Breast epithelium (tissue), 3 donors: ENCODE measurements around the gene TMEFF1.

Experiments
- POLR2A ChIP-seq: fragments of 450-650 bp; IDR thresholded peaks from one replicate; pipeline ENCODE4 v1.6.1; 2016; ENCODE audit warnings: antibody characterized with exemption, mild to moderate bottlenecking, moderate library complexity
- POLR2AphosphoS5 ChIP-seq, 3 donors: sonication (generic); formaldehyde crosslinking; IDR thresholded peaks; one replicate each; pipeline ENCODE4 v1.6.1; 2017; ENCODE audit warnings: antibody characterized with exemption in 3 of 3
- TF ChIP-seq, protein P1 (sequence below), 3 donors: fragments of 450-650 bp; IDR thresholded peaks; one replicate each; pipeline ENCODE4 v1.5.1; 2016 to 2017; ENCODE audit warnings: antibody characterized with exemption in 3 of 3, mild to moderate bottlenecking in 3 of 3, moderate library complexity in 3 of 3

DNA sequence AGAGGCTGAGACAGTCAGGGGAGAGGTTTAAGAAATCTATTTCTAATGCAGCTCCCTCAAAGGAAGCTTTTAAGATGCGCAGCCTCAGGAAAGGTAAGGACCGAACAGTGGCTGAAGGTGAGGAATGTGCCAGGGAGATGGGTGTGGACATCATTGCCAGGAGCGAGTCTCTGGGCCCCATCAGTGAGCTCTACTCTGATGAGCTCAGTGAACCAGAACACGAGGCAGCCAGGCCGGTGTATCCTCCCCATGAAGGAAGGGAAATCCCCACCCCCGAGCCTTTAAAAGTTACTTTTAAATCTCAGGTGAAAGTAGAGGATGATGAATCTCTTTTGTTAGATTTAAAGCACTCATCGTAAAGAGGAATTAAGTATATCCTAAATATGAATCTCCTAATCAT is 113.1 kb downstream of the TMEFF1 start:
- TF ChIP-seq, protein P1, sequence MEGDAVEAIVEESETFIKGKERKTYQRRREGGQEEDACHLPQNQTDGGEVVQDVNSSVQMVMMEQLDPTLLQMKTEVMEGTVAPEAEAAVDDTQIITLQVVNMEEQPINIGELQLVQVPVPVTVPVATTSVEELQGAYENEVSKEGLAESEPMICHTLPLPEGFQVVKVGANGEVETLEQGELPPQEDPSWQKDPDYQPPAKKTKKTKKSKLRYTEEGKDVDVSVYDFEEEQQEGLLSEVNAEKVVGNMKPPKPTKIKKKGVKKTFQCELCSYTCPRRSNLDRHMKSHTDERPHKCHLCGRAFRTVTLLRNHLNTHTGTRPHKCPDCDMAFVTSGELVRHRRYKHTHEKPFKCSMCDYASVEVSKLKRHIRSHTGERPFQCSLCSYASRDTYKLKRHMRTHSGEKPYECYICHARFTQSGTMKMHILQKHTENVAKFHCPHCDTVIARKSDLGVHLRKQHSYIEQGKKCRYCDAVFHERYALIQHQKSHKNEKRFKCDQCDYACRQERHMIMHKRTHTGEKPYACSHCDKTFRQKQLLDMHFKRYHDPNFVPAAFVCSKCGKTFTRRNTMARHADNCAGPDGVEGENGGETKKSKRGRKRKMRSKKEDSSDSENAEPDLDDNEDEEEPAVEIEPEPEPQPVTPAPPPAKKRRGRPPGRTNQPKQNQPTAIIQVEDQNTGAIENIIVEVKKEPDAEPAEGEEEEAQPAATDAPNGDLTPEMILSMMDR (IDR thresholded peaks at IDR 0.05): no peak
- TF ChIP-seq POLR2AphosphoS5 (IDR thresholded peaks at IDR 0.05) (no peak), POLR2A (no peak)
